ENCODE measurements around the gene CLEC17A.
"Not testable (repeated sequence)": the region's sequence is repeated elsewhere in the genome, so short reads cannot be mapped to it uniquely, and the experiment has no call there.

CLEC17A gene

GRCh38 chr19:14551134-14552005, 31.5 kb upstream of the CLEC17A start:
- H3K36me3 ChIP-seq (ENCODE audit: insufficient read depth, low read length); H3K27me3 ChIP-seq (ENCODE audit: control insufficient read depth, insufficient read depth, low read length); H3K9me3 ChIP-seq (replicated peaks; ENCODE audit: low read length); H3K9ac ChIP-seq (ENCODE audit: low read depth, low read length); H3K4me2 ChIP-seq (ENCODE audit: low read length); H3K4me3 ChIP-seq (ENCODE audit: low read length): not testable (repeated sequence)
- peaks cover 10% of the 10 kb centered on the region for H3K4me1 ChIP-seq (ENCODE audit: control insufficient read depth, insufficient read depth, low read length)

DNA sequence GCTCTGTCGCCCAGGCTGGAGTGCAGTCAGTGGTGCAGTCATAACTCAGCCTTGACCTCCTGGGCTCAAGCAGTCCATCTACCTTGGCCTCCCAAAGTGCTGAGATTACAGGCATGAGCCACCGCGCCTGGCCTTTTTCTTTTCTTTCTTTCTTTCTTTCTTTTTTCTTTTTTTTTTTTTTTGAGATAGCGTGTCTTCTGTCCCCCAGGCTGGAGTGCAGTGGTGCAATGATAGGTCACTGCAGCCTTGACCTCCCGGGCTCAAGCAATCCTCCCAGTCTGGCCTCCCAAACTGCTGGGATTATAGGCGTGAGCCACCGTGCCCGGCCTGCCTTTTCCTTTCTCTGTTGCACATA, 30.9 kb upstream of the CLEC17A start:
- not testable (repeated sequence) for H3K27me3 ChIP-seq (ENCODE audit: control insufficient read depth, insufficient read depth, low read length); H3K4me3 ChIP-seq (ENCODE audit: low read length); H3K9ac ChIP-seq (ENCODE audit: low read depth, low read length); H3K4me2 ChIP-seq (ENCODE audit: low read length); H3K9me3 ChIP-seq (replicated peaks; ENCODE audit: low read length); H3K36me3 ChIP-seq (ENCODE audit: insufficient read depth, low read length)
- H3K4me1 ChIP-seq (ENCODE audit: control insufficient read depth, insufficient read depth, low read length), result peaks cover 15% of the 10 kb centered on the region

DNA sequence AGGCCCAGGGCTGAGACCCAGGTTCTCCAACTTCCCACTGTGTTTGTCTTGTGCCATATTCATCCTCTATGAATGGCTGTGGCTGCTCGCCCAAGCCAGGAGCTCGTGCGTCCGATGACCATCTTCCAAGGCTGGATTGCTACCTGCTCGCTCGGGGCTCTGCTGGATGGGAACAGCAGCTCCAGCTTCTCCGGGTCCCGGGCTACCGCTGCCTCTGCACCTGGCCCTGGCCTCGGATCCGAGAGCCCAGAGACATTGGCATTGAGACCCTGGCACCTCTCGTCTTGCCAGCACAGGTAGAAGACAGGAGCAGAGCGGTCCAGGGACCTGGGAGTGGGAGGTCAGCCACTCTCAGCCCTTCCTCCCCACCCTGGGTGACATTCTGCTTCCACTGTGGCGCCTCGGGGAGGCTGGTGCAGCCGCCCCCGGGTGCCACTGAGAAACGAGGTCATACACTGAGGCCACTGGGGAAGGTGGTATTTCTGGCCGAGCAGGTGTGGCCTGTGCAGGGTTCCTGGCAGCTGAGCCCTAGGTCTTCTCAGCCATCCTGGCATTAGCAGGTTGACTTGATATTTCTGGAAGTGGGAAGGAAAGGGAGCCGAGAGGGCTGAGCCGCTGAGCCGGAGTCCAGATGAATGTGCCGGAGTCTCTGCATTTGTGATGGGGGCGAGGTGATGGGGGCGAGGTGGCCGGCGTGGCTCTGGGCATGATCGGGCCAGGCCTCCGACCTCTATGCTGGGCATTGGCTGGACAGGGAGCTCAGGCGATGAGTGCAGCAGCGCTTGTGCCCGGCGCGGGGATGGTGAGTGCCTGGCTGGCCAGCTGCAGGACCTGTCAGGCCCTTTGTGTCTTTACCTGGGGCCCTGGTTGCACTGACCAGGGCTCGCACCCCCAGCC, 29.6 kb upstream of the CLEC17A start:
- no peak overlapping the region for H3K4me3 ChIP-seq (ENCODE audit: low read length)
- H3K9me3 ChIP-seq (replicated peaks; ENCODE audit: low read length), result no peaks in the 10 kb centered on the region
- no peak overlapping the region for H3K9ac ChIP-seq (ENCODE audit: low read depth, low read length)
- H3K36me3 ChIP-seq (ENCODE audit: insufficient read depth, low read length), result no peaks in the 10 kb centered on the region
- no peak overlapping the region for H3K4me2 ChIP-seq (ENCODE audit: low read length)
- no peaks in the 10 kb centered on the region for H3K27me3 ChIP-seq (ENCODE audit: control insufficient read depth, insufficient read depth, low read length)
- H3K4me1 ChIP-seq (ENCODE audit: control insufficient read depth, insufficient read depth, low read length), result peaks cover 15% of the 10 kb centered on the region

GRCh38 chr19:14553939-14554243, 29.0 kb upstream of the CLEC17A start:
- H3K4me2 ChIP-seq (ENCODE audit: low read length), result no peak overlapping the region
- no peak overlapping the region for H3K4me3 ChIP-seq (ENCODE audit: low read length)
- H3K36me3 ChIP-seq (ENCODE audit: insufficient read depth, low read length), result no peaks in the 10 kb centered on the region
- H3K27me3 ChIP-seq (ENCODE audit: control insufficient read depth, insufficient read depth, low read length), result no peaks in the 10 kb centered on the region
- H3K9me3 ChIP-seq (replicated peaks; ENCODE audit: low read length), result no peaks in the 10 kb centered on the region
- H3K9ac ChIP-seq (ENCODE audit: low read depth, low read length), result no peak overlapping the region
- peaks cover 15% of the 10 kb centered on the region for H3K4me1 ChIP-seq (ENCODE audit: control insufficient read depth, insufficient read depth, low read length)

GRCh38 chr19:14554382-14554812, 28.5 kb upstream of the CLEC17A start:
- Histone ChIP-seq H3K4me1 (ENCODE audit: control insufficient read depth, insufficient read depth, low read length) (peaks cover 15% of the 10 kb centered on the region), H3K36me3 (ENCODE audit: insufficient read depth, low read length) (no peaks in the 10 kb centered on the region), H3K4me3 (ENCODE audit: low read length) (no peak overlapping the region), H3K9ac (ENCODE audit: low read depth, low read length) (no peak overlapping the region), H3K27me3 (ENCODE audit: control insufficient read depth, insufficient read depth, low read length) (no peaks in the 10 kb centered on the region), H3K9me3 (replicated peaks; ENCODE audit: low read length) (no peaks in the 10 kb centered on the region), H3K4me2 (ENCODE audit: low read length) (no peak overlapping the region)

DNA sequence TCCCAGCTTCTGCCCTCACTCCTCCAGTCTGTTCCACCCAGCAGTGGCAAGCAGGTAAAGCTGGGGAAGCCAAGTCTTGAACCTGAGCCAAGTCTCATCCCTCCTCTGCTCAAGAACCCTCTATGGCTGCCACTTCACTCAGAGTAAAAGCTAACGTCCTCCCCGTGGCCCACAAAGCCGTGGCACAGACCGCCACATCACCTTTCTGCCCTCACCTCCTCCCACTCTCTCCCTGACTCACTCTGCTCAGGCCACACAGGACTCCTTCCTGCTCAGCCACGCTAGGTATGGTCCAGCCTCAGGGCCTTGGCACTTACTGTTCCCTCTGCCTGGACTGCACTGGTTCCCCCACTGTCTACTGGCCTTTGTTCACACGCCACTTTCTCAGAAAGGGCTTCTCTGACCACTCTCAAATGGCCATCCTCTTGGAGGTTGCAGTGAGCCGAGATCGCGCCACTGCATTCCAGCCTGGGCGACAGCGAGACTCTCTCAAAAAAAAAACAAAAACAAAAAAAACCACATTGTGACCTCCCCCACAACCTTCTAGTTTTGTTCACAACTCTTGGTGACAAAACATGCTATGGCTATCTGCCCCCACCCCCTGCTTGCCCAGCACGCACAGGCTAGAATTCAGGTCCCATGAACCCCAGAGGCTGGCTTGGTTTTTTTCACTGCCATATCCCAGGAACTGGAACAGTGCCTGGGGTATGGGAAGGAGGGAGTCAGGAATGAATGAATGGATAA, 26.8 kb upstream of the CLEC17A start:
- no peaks in the 10 kb centered on the region for H3K27me3 ChIP-seq (ENCODE audit: control insufficient read depth, insufficient read depth, low read length)
- no peak overlapping the region for H3K4me3 ChIP-seq (ENCODE audit: low read length)
- no peaks in the 10 kb centered on the region for H3K36me3 ChIP-seq (ENCODE audit: insufficient read depth, low read length)
- no peak overlapping the region for H3K9ac ChIP-seq (ENCODE audit: low read depth, low read length)
- peaks cover 29% of the 10 kb centered on the region for H3K4me1 ChIP-seq (ENCODE audit: control insufficient read depth, insufficient read depth, low read length)
- peak overlapping the region; percentile 85 for H3K4me2 ChIP-seq (ENCODE audit: low read length)
- no peaks in the 10 kb centered on the region for H3K9me3 ChIP-seq (replicated peaks; ENCODE audit: low read length)

DNA sequence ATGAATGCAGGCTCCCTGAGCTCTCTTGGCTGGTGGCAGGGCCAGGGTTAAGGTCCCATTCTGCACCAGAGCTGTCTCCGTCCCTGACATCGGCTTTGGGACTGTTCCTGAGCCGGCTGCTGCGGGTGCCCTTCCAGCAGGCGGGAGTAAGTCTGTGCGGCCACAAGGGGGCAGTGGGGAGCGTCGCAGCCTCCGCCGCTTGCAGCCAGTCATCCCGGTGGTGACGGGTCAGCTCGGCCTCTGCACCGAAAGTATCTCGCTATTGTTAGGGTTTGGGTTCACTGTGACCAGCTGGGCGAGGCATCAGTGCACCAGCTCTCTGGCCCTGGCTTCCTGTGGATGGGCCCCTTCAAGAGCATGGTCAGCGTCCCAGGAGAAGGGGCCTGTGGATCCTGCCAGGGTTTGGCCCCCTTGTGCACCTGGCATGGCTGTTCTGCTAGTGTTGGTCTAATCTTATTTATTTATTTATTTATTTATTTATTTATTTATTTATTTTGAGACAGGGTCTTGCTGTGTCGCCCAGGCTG, 26.2 kb upstream of the CLEC17A start:
- Histone ChIP-seq H3K27me3 (ENCODE audit: control insufficient read depth, insufficient read depth, low read length) (no peaks in the 10 kb centered on the region), H3K4me3 (ENCODE audit: low read length) (peak overlapping the region; percentile 56), H3K4me2 (ENCODE audit: low read length) (peak overlapping the region; percentile 85), H3K36me3 (ENCODE audit: insufficient read depth, low read length) (no peaks in the 10 kb centered on the region), H3K9me3 (replicated peaks; ENCODE audit: low read length) (no peaks in the 10 kb centered on the region), H3K4me1 (ENCODE audit: control insufficient read depth, insufficient read depth, low read length) (peaks cover 30% of the 10 kb centered on the region), H3K9ac (ENCODE audit: low read depth, low read length) (no peak overlapping the region)

DNA sequence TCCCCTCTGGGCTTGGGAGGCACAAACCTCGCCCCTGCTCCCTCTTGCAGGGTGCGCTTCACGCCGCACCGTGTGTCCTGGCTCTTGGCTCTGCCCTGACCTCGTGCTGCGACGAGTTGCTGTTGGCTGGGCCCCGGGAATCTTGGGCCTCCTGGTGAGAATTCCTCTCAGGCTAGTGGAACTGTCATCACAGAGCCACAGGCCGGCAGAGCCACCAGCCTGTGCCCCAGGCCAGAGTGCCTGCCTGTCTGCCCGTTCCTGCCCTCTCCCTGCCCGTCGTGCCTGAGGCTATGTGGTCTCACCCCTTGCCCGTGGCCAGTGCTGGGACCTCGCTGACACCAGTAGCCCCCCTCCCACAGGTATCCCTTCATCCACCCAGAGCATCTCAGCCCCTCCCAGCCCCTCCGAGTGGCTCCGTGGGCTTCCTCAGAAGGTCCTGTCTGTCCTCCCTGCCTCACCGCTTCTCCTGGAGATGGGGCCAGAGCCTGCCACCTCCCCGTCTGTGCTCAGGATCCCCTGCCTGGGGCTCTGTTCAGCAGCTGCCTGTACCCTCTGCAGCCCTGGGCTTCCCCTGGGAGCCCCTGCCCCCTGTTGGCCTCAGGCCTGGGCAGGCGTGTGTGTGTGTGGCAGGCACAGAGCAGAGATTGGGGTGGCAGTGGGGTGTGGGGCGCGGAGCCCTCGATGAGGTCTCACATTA, 24.4 kb upstream of the CLEC17A start:
- Histone ChIP-seq H3K4me3 (ENCODE audit: low read length) (no peak overlapping the region), H3K4me1 (ENCODE audit: control insufficient read depth, insufficient read depth, low read length) (peaks cover 48% of the 10 kb centered on the region), H3K36me3 (ENCODE audit: insufficient read depth, low read length) (no peaks in the 10 kb centered on the region), H3K9ac (ENCODE audit: low read depth, low read length) (no peak overlapping the region), H3K9me3 (replicated peaks; ENCODE audit: low read length) (no peaks in the 10 kb centered on the region), H3K4me2 (ENCODE audit: low read length) (no peak overlapping the region), H3K27me3 (ENCODE audit: control insufficient read depth, insufficient read depth, low read length) (no peaks in the 10 kb centered on the region)

- Histone ChIP-seq H3K4me3 (ENCODE audit: low read length) (no peak overlapping the region), H3K9me3 (replicated peaks; ENCODE audit: low read length) (no peaks in the 10 kb centered on the region), H3K4me2 (ENCODE audit: low read length) (no peak overlapping the region), H3K4me1 (ENCODE audit: control insufficient read depth, insufficient read depth, low read length) (peaks cover 54% of the 10 kb centered on the region), H3K9ac (ENCODE audit: low read depth, low read length) (peak overlapping the region; percentile 76), H3K27me3 (ENCODE audit: control insufficient read depth, insufficient read depth, low read length) (no peaks in the 10 kb centered on the region), H3K36me3 (ENCODE audit: insufficient read depth, low read length) (peaks cover 4% of the 10 kb centered on the region)
These were observed 22.7 kb upstream of the CLEC17A start for GRCh38 chr19:14559916-14560775.

GRCh38 chr19:14560776-14561108, 22.1 kb upstream of the CLEC17A start:
- Histone ChIP-seq H3K9ac (ENCODE audit: low read depth, low read length) (peak overlapping the region; percentile 76), H3K4me3 (ENCODE audit: low read length) (no peak overlapping the region), H3K4me1 (ENCODE audit: control insufficient read depth, insufficient read depth, low read length) (peaks cover 57% of the 10 kb centered on the region), H3K36me3 (ENCODE audit: insufficient read depth, low read length) (peaks cover 9% of the 10 kb centered on the region), H3K9me3 (replicated peaks; ENCODE audit: low read length) (no peaks in the 10 kb centered on the region), H3K27me3 (ENCODE audit: control insufficient read depth, insufficient read depth, low read length) (no peaks in the 10 kb centered on the region), H3K4me2 (ENCODE audit: low read length) (no peak overlapping the region)

All from skeletal muscle satellite cell (primary cell).